TTC549 (cell line): Measurements from ENCODE around the gene FOXO1.
"Not testable (repeated sequence)": the region's sequence is repeated elsewhere in the genome, so short reads cannot be mapped to it uniquely, and the experiment has no call there.

Experiments used
- FAIRE-seq: peaks from 2 replicates; lab custom pipeline; 2012; peaks lifted over from hg19 to GRCh38; lab: Jason Lieb, UNC

Gene FOXO1

GRCh38 chr13:40665126-40666044, 1.1 kb downstream of the FOXO1 start:
- FAIRE-seq = no peak

- FAIRE-seq = no peak
Measured at GRCh38 chr13:40664350-40665125, 1.9 kb downstream of the FOXO1 start.

GRCh38 chr13:40664100-40664349, 2.4 kb downstream of the FOXO1 start:
- not testable (repeated sequence) for FAIRE-seq

GRCh38 chr13:40662866-40663265, 3.6 kb downstream of the FOXO1 start:
- no peak for FAIRE-seq

GRCh38 chr13:40661875-40662665, 4.4 kb downstream of the FOXO1 start:
- FAIRE-seq = no peak

GRCh38 chr13:40660692-40661091, 5.7 kb downstream of the FOXO1 start:
- no peak for FAIRE-seq

GRCh38 chr13:40660141-40660664, 6.2 kb downstream of the FOXO1 start:
- FAIRE-seq = no peak

- no peak for FAIRE-seq
Measured at GRCh38 chr13:40657951-40658350, 8.5 kb downstream of the FOXO1 start.

- FAIRE-seq = no peak
Measured at GRCh38 chr13:40657307-40657706, 9.1 kb downstream of the FOXO1 start.

GRCh38 chr13:40656358-40656757, 10.1 kb downstream of the FOXO1 start:
- FAIRE-seq = no peak

- no peak for FAIRE-seq
Measured at GRCh38 chr13:40653527-40654318, 12.7 kb downstream of the FOXO1 start.

GRCh38 chr13:40652588-40652940, 13.9 kb downstream of the FOXO1 start:
- FAIRE-seq = no peak

GRCh38 chr13:40651866-40652587, 14.4 kb downstream of the FOXO1 start:
- no peak for FAIRE-seq

- FAIRE-seq = no peak
Measured at GRCh38 chr13:40648841-40649240, 17.6 kb downstream of the FOXO1 start.

GRCh38 chr13:40648040-40648439, 18.4 kb downstream of the FOXO1 start:
- FAIRE-seq = no peak

- FAIRE-seq = no peak
Measured at GRCh38 chr13:40644838-40645604, 21.4 kb downstream of the FOXO1 start.

- no peak for FAIRE-seq
Measured at GRCh38 chr13:40640845-40641458, 25.5 kb downstream of the FOXO1 start.

GRCh38 chr13:40640202-40640601, 26.2 kb downstream of the FOXO1 start:
- FAIRE-seq = no peak

GRCh38 chr13:40639221-40639681, 27.2 kb downstream of the FOXO1 start:
- no peak for FAIRE-seq

GRCh38 chr13:40637643-40638042, 28.8 kb downstream of the FOXO1 start:
- no peak for FAIRE-seq
